Measurements from ENCODE around the gene ACAP1.

- TF ChIP-seq CTCF (IDR thresholded peaks at IDR 0.05): no peak
- no peak for TF ChIP-seq POLR2A (IDR thresholded peaks at IDR 0.05)
These were observed 21.1 kb downstream of the ACAP1 start for GRCh38 chr17:7357381-7357780.
